Non-pigmented ciliary epithelial cell (primary cell): ENCODE measurements around the gene KLF4.
"Not testable (repeated sequence)": the region's sequence is repeated elsewhere in the genome, so short reads cannot be mapped to it uniquely, and the experiment has no call there.

ENCODE experiments used
- DNase-seq: peaks from one replicate; pipeline ENCODE4 v3.0.0-alpha.2; 2010; ENCODE audit warnings: low read depth

The KLF4 gene

DNA sequence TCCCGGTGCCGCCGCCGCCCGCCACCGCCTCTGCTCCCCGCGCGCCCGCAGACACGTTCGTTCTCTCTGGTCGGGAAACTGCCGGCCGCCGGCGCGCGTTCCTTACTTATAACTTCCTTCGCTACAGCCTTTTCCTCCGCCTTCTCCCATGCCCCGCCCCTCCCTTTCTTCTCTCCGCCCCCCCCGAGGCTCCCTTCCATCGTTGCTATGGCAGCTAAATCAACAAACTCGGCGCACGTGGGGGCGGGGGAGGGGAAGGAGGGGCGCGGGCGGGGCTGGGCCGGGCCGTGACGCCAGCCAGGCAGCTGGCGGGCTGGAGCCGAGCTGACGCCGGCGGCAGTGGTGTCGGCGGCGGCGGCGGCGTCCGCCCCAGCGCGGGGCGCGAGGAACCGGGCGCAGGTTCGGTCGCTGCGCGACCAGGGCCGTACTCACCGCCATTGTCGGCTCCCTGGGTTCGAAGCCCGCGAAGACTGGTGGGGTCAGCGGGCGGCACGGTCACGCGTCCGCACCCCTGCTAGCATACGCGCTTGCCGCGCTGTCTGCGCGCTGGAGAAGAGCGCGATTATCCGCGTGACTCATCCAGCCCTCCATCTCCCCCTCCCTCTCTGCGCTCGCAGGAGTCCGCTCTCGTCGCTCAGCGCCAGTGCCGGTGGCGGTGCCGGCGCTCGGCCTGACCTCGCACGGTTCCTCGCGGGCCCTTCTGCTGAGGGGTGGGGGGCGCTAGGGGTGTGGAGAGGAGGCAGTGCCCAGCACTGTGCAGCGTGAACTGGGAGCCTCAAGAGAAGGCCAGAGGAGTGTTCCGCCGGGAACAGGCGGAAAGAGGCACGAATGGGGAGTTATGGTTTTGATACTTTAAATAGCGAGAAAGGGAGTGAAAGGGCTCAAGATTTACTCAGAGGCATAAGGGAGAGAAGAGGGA, at the start of gene KLF4:
TSS of gene KLF4 (minus strand) at position 83 of the 919 bp plus-strand sequence. CDS start 597 bp downstream, outside the sequence.
- DNase-seq, result peak; percentile 60

DNA sequence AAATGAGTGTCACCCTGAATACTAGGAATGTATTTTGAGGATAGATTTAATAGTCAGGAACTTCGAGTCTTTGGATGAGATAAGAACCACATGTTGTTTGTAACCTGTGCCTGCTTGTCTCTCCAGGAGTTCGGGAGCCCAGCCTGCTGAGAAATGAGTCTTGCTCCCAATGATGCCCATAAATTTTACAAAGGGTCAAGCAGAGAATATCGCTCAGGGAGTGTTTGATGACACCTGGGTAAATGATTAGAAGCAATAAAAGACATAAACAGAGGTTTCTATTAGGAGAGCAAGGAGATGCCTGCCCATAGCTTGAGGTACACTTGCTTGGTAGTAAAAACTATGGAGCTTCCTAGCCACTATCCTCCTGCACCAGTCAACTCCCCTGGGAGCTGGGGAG, 46.9 kb upstream of the KLF4 start:
- DNase-seq, result no peak

DNA sequence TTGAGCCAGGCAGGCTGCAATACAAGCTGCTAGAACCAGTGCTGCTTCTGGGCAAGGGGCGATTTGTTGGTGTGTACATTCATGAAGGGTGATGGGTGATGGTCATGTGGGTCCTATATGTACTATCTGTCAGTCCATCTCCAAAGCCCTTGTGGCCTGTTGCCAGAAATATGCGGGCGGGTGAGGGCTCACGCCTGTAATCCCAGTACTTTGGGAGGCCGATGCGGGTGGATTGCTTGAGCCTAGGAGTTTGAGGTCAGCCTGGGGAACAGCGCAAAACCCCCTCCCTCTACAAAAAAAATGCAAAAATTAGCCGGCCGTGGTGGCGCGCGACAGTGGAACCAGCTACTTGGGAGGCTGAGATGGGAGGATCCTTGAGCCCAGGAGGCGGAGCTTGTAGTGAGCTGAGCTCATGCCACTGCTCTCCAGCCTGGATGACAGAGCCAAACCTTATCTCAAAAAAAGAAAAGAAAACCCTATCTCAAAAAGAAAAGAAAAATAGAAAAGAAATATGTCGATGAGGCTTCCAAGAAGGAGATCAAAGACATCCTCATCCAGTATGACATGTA, 45.0 kb upstream of the KLF4 start:
- no peak for DNase-seq

DNA sequence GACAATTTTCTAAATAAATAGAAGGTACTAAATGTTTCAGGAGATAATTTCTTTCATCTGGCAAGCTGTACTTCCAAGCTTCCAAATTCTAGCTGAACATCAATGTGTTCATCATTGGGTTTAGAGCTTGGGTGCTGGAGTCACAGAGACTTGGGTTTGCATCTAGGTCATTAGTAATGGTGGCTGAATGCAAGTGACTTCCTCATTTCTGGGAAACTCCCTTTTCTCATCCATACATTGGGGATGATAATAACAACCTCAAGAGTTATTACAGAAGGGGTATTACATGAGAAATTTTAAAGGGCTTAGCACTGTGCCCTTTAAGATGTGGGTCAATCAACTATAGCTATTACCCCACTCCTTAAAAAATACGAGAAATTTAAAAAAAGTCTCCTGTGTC, 41.1 kb upstream of the KLF4 start:
- DNase-seq, result no peak

DNA sequence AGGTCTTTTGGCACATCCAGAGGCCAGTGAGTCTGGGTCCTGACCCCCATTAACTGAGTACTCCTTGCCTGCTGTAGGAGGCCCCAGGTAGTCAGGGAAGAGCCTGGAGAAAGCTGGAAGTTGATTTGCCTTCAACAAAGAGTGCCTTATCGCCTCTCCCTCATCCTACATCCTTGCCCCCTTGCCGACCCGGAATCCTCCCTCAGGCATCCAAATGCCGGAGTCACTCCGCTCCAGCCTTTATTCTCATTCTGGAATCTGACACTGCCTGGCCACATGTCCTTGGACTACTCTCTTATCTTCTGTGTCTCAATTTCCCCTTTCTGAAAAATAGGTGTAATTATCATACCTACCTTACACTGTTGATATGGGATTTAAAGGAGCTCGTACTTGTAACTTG, 39.1 kb upstream of the KLF4 start:
- no peak for DNase-seq

DNA sequence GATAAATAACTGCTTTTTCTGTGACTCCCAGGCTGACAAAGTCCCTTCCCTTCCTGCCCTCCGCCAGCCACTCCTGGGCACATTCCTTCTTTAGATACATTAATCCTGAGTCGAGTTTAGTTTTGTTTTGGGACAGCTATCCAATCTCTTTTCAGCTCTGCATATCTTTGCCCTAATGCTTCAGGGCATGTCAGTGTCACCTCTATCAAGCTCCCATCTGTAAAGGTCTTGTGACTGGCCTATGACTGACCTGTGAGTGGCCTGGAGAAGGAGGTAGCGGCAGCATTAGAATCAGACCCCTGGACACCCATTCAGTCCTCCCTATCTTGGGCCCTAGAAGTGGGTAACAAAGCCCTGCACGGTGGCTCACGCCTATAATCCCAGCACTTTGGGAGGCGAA, 34.0 kb upstream of the KLF4 start:
- DNase-seq, result no peak

DNA sequence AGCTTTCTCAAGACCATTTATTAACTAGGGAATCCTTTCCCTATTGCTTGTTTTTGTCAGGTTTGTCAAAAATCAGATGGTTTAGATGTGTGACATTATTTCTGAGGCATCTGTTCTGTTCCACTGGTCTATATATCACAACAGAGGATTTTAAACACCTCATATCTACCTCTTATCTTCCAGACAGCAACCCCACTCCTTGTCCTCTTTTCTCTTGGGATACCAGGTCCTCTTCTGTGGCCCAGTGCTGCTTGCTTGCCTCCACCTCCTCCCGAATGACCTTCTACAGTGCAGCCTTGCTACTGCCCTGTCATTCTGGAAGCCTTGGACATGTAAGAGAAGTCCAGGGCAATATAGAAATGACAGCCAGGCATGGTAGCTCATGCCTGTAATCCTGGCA, 30.6 kb upstream of the KLF4 start:
- DNase-seq, result no peak

DNA sequence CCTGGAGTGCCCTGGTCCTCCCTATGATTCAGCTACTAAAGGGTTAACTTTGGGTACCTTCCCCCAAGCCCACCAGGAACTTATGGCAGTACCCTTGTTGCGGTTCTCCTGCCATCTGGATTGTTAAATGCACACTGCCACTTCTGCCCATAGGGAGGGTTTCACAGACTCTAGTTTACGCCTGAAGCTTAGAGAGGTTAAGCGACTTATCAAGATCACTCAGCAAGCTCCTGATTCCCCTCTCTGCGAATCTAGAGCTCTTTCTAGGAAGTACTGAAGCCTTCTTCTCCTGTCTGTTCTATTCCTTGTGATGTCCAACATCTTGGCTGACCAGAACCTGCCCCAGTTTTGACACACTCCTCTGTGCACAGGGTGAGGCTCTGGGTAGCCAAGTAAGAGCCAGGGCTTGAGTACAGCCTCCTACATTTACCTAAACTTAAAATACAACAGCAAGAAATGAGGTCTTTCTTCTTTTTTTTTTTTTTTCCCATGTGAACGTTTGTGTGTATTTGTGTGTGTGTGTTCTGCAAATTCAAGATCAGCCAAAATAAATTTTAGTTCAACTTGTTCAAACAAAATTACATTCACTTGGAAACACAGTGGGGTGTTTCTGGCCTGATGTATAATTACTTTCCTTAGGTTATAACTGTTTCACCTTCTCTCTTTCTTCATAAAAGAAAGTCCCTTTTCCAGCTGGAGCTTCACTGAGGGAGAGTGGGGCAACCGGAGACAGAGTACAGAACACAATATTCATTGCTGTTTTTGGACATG, 28.7 kb upstream of the KLF4 start:
- no peak for DNase-seq

DNA sequence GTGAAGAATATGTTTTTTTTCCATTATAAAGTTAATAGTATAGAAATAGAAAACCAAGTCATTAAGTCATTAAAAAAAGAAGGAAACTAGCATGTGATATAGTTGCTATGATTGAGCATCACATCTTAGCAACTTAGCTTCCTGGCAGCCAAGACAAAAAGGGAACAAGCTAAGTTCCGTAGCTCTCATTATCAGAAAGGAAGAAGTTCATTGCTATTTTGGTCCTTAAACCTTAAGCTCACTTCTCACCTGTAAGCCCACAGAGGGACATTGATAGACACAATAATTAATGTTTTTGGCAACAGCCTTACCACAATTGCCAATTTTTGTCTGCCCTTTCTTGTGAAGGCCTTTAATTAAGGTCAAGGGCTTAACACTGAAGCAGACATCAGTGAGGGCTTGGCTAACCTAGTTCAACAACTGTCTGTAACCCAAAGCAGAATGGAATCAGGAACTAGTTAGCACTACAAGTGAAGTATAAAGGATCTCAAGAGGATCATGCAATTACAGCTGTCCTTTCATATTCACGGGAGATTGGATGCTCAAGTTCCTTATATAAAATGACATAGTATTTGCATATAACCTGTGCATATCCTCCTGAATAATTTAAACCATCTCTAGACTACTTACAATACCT, 24.0 kb upstream of the KLF4 start:
- no peak for DNase-seq

DNA sequence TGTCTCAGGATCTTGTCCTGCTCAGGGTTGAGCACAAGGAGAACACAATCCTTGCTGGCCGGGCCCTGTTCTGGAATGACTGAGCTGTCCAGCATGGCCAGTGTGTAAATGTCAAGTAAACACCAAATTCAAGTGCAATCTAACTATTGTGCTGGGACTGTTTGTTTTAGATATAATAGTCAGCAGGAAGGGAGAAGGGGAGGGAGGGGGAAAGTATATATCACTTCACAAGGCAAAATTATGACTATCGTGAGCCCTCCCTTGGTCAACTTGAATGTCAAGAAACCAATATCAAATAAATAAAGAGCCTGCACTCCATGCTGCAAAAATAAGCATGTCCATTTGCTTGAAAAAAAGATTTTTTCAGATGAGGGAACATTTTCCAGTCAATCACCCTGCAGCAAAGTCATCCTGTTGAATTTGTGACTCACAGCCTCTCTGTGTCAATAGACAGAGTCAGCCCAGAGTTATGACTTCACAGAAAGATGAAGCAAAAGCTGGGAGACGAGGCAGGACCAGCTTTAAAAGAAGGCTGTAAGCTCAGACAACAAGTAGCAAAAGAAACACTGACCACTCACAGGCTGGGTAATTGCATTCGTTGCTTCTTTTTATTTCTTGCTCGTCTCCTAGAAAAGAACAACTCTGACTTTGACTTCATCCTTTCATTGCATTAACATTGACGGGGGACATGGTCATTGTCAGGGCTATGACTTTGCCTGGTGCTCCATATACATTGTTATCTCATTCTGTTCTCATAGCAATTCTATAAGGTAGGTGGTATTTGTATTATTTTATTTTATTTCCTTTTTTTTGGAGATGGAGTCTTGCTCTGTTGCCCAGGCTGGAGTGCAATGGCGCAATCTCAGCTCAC, 15.3 kb upstream of the KLF4 start:
- peak; percentile 63 for DNase-seq

DNA sequence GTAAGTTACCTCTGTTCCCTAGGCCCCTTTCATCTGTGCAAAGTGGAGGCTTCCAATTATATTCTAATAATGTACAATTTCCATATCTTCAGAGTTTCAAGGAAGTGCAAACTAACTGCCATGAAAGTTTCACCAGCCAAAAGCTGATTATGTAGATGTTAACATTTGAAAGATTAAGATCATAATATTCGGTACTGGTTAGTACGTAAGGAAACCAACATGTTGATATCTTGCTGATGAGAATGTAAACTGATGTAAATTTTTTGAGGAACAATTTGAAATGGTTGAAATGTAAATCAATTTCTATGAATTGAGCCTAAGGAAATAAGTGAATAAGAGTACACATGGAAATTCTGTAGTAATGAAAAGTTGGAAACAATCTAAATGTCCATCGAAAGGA, 12.9 kb upstream of the KLF4 start:
- no peak for DNase-seq

DNA sequence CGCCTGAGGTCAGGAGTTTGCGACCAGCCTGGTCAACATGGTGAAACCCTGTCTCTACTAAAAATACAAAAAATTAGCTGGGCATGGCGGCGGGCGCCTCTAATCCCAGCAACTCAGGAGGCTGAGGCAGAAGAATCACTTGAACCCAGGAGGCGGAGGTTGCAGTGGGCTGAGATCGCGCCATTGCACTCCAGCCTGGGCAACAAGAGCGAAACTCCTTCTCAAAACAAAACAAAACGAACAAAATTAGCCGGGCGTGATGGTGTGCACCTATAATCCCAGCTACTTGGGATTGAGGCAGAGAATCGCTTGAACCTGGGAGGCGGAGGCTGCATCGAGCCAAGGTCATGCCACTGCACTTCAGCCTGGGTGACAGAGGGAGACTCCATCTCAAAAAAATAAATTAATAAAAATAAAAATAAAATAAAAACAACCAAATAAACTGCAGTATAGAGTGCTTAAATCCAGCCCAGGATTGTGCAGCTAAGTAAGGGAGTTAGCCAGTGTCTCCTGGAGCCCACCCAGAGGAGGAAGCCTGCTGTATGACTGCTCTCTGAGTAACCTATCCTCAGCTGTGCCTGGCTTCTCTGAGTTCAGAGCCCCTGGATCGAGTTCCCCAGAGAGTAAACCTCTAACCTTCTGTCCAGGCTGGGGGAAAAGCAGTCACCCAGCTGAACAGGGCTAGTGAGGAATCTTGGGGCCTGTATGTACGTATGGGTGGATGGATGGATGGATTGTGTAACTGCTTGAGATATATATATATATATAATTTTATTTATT, 11.0 kb upstream of the KLF4 start:
- DNase-seq, result not testable (repeated sequence)

DNA sequence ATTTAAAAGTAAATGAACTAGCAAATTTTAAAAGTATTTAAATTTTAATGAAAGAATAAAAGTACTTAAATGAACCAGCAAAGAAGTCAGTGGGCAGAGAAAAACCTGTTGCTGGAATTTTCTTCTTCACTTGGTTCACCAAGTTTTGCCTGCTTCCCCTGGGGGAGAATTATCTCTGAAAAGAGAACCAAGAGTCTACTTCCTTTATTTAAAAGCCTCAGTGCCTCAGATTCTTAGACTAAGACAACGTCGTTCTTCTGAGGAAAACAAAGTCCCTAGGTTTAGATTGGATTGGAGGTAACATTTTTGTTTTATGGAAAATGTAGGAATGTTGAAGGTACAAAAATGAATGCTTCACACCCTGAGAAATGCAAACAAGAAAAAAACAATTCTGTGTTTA, 7.4 kb upstream of the KLF4 start:
- no peak for DNase-seq

DNA sequence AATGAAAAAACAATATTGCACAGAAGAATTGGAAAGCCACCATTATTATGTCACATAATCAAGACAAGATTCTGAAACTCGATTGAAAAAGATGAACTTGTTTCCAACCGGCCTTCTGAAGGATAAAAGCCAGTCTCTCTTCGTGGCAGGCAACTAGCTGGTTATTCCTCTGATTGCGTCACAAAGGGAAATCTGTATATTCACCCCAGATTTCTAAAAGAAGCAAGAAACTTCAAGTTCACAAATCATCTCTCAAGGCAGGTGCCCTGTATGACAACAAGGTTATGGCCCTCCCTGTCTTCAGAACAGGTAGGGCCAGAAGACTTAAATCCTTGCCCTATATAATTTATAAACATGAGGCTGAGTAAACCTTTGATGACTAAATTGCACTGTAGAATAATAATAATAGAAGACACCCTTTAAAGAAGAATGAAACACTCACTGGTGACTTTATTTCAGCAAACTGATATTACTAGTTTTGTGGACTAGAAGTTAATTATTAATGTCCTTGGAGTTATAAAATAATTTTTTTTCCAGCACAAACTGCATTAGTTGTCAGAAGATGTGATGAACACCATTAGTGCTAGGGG, 2.9 kb upstream of the KLF4 start:
- no peak for DNase-seq

DNA sequence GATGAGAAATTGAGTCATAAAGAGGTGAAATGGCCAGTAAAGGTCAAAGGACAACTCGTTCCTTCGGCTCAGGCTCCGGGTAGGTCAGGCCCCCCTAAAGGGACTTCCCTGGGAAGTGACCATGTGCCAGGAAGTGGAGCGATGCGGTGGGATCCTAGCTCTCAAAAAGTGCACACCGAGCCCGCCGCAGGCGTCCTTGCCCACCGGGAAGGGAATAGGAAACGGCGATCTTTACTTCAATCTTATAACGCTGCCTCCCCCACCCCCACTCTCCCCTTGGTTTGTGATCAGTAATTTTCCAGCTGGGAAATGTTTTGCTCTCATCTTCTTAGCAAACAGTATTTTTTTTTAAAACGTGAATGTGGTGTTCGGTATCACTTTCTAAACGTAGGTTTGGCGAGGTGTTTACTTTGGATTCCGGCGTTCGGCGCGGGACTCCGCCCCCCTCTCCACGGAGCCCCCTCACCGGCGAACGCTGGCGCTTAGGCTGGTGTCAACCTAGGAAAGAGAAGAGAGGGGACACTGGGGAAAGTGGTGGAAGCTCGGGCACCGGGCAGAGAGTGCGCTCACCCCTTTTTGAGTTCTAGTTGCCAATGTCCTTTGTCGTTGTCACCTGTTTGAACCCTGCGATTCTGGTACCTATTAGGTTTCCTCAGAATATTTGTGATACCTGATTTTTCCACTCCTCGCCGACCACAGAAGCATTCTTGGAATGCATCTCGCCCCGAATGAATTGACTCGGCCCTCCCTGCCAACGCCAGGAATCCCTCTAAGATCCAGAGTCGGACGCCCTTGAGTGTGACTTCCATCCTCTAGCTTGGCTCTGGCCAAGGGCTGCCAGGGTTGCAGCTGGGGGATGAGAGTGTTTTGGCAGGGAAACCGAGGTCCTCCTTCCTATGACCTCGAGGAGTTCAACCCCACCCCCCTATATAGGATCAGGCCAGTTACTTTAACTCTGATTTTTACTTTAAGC, 1.8 kb upstream of the KLF4 start:
- no peak for DNase-seq

DNA sequence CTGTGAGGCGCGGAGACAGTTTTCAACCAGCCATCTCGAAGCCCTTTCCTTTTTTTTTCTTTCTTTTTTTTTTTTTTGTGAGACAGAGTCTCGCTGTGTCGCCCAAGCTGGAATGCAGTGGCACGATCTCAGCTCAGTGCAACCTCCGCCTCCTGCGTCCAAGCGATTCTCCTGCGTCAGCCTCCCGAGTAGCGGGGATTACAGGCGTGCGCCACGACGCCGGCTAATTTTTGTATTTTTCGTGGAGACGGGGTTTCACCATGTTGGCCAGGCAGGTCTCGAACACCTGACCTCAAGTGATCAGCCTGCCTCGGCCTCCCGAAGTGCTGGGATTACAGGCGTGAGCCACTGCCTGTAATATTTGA, 1.0 kb upstream of the KLF4 start:
- not testable (repeated sequence) for DNase-seq

DNA sequence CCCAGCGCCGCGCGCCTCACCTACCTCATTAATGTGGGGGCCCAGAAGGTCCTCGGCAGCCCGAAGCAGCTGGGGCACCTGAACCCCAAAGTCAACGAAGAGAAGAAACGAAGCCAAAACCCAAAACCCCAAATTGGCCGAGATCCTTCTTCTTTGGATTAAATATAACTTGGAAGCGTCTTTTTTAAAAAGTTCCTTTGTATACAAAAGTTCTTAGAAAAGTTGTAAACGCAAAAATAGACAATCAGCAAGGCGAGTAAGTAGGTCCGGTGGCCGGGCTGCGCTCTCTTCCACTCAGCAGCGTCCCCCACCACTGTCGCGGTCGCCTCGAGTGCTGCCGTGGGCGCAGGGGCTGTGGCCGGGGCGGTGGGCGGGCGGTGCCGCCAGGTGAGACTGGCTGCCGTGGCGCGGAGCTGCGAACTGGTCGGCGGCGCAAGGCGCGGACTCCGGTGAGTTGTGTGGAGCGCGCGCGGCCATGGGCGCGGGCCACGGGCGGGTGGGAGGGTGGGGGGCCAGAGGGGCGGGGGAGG, 360 bp downstream of the KLF4 start:
- DNase-seq, result no peak

DNA sequence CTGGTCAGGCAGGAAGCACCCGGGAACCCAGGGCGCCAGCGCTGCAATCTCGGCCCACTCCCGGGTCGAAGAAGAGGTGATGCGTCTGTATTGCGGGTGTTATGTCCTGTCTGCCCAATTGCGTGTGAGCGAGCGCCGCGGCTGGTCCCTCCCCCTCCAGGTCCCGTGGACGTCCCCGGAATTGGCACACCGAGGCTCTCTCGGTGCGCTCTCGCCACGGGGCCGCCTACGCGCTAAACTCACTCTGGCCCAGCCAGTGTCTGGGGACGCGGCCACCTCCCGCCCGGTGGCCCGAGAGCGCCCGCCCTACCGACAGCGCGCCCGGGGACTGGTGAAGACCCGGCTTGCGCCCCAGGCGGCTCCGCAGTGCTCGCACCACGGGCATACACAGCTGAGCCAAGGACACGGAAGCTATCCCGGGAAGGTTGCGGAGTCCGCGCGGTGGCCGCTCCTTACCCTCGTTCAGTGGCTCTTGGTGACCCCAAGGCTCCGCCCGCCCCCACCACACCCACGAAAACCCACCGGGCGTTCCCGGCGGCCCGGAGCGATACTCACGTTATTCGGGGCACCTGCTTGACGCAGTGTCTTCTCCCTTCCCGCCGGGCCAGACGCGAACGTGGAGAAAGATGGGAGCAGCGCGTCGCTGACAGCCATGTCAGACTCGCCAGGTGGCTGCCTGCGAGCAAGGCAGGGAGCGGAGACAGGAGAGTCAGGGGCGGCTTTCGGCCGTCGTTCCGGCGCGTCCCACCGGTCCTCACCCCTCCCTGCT, 1.0 kb downstream of the KLF4 start:
- DNase-seq, result no peak
